OCI-LY1 (cell line): ENCODE results near the gene PAGR1.
A peak's percentile ranks its signal among the peaks of the same experiment; 100 is the strongest.

Experiments used
- H2AFZ ChIP-seq: fragments of 200-600 bp; sonication (generic), shearing (Covaris generic); 2 replicates; pipeline ENCODE4 v1.6.0; 2014; ENCODE audit warnings: antibody characterized with exemption, mild to moderate bottlenecking, low read length
- H3F3A ChIP-seq: fragments of 200-600 bp; sonication (generic), shearing (Covaris generic); 2 replicates; pipeline ENCODE4 v1.6.0; 2014; ENCODE audit warnings: mild to moderate bottlenecking, antibody characterized with exemption, low read length, moderate library complexity; ENCODE audit not compliant: insufficient read depth
- H3K27ac ChIP-seq: fragments of 200-600 bp; sonication (generic); 2 replicates; pipeline ENCODE4 v1.5.1; 2014; ENCODE audit warnings: low read length, mixed run types, mild to moderate bottlenecking, low read depth; ENCODE audit not compliant: poor library complexity, severe bottlenecking
- H3K27me3 ChIP-seq: fragments of 200-600 bp; sonication (generic); 2 replicates; pipeline ENCODE4 v1.6.0; 2014; ENCODE audit warnings: antibody characterized with exemption, mild to moderate bottlenecking, low read length, moderate library complexity; ENCODE audit not compliant: insufficient read depth
- H3K36me3 ChIP-seq: fragments of 200-600 bp; sonication (generic); 2 replicates; pipeline ENCODE4 v1.6.1; 2014; ENCODE audit warnings: mild to moderate bottlenecking, antibody characterized with exemption, low read length, moderate library complexity, mixed read lengths; ENCODE audit not compliant: insufficient read depth
- H3K4me1 ChIP-seq: fragments of 200-600 bp; sonication (generic); 2 replicates; pipeline ENCODE4 v1.5.1; 2014; ENCODE audit warnings: mild to moderate bottlenecking, low read length, moderate library complexity; ENCODE audit not compliant: insufficient read depth, severe bottlenecking
- H3K4me2 ChIP-seq: fragments of 200-600 bp; sonication (generic), shearing (Covaris generic); 2 replicates; pipeline ENCODE4 v1.6.1; 2014; ENCODE audit warnings: low read length
- H3K4me3 ChIP-seq: fragments of 200-600 bp; sonication (generic); 2 replicates; pipeline ENCODE4 v1.5.1; 2014; ENCODE audit warnings: low read length, low read depth, mild to moderate bottlenecking, mixed read lengths; ENCODE audit not compliant: poor library complexity, severe bottlenecking
- H3K79me2 ChIP-seq: fragments of 200-600 bp; shearing (Covaris generic); 2 replicates; pipeline ENCODE4 v1.6.1; 2016; ENCODE audit warnings: mixed run types, low read length, mixed read lengths; ENCODE audit not compliant: insufficient read depth
- H3K9ac ChIP-seq: fragments of 200-600 bp; sonication (generic), shearing (Covaris generic); 2 replicates; pipeline ENCODE4 v1.6.1; 2014; ENCODE audit warnings: mild to moderate bottlenecking, low read length, mixed read lengths
- H3K9me2 ChIP-seq: fragments of 200-600 bp; sonication (generic), shearing (Covaris generic); 2 replicates; pipeline ENCODE4 v1.6.1; 2014; ENCODE audit warnings: low read depth, mild to moderate bottlenecking, low read length, mixed read lengths
- H3K9me3 ChIP-seq: fragments of 200-600 bp; shearing (Covaris generic); 2 replicates; pipeline ENCODE4 v1.6.1; 2014; ENCODE audit warnings: low read length, mixed read lengths
- H4K20me1 ChIP-seq: fragments of 200-600 bp; sonication (generic), shearing (Covaris generic); 2 replicates; pipeline ENCODE4 v1.6.0; 2016; ENCODE audit warnings: mild to moderate bottlenecking, low read length; ENCODE audit not compliant: insufficient read depth
- EZH2 ChIP-seq: fragments of 200-600 bp; sonication (generic), shearing (Covaris generic); IDR thresholded peaks from 2 replicates; pipeline ENCODE4 v1.8.0; 2017; ENCODE audit warnings: borderline replicate concordance, mixed run types, mild to moderate bottlenecking, antibody characterized with exemption, low read length, moderate library complexity, mixed read lengths
- TF ChIP-seq, protein P1 (sequence below): fragments of 200-600 bp; sonication (generic), shearing (Covaris generic); IDR thresholded peaks from 2 replicates; pipeline ENCODE4 v1.5.1; 2017; ENCODE audit warnings: mild to moderate bottlenecking, antibody characterized with exemption, low read length, moderate library complexity, mixed read lengths

Gene PAGR1

DNA sequence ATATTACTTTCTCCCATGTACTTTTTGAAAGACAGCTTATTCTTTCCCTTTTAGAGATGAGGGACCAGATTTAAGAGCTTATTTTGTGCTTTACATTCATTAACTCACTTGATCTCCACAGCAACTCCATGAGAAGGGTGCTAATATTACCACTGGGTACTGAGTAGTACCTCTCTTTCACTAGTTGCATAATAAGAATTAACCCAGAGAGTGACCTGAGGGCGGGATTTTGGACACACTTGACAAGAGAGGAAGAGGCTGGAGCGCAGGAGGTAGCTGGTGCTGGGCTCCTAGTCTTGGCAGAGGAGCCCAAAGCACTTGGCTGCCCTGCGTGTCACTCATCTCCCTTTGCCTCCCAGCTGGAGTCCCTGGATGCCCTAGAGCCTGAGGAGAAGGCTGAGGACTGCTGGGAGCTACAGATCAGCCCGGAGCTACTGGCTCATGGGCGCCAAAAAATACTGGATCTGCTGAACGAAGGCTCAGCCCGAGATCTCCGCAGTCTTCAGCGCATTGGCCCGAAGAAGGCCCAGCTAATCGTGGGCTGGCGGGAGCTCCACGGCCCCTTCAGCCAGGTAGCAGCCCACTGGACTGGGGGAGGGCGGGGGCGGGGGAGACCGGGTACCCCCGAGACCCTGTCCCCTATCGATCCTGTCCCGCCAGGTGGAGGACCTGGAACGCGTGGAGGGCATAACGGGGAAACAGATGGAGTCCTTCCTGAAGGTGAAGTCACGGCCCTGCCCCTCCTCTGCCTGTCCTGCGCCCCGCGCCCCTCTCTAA, 11.3 kb upstream of the PAGR1 start:
- H3K9ac ChIP-seq, result peak overlapping the region; percentile 94
- H3K27ac ChIP-seq, result peak overlapping the region; percentile 94
- H3K4me2 ChIP-seq, result peak overlapping the region; percentile 82
- peaks cover 46% of the 10 kb centered on the region for H3K4me1 ChIP-seq
- H2AFZ ChIP-seq, result no peak overlapping the region
- no peaks in the 10 kb centered on the region for H3K9me3 ChIP-seq
- H3K4me3 ChIP-seq, result peak overlapping the region; percentile 73
- peaks cover 62% of the 10 kb centered on the region for H3K36me3 ChIP-seq
- H3K9me2 ChIP-seq, result no peaks in the 10 kb centered on the region
- TF ChIP-seq, protein P1, sequence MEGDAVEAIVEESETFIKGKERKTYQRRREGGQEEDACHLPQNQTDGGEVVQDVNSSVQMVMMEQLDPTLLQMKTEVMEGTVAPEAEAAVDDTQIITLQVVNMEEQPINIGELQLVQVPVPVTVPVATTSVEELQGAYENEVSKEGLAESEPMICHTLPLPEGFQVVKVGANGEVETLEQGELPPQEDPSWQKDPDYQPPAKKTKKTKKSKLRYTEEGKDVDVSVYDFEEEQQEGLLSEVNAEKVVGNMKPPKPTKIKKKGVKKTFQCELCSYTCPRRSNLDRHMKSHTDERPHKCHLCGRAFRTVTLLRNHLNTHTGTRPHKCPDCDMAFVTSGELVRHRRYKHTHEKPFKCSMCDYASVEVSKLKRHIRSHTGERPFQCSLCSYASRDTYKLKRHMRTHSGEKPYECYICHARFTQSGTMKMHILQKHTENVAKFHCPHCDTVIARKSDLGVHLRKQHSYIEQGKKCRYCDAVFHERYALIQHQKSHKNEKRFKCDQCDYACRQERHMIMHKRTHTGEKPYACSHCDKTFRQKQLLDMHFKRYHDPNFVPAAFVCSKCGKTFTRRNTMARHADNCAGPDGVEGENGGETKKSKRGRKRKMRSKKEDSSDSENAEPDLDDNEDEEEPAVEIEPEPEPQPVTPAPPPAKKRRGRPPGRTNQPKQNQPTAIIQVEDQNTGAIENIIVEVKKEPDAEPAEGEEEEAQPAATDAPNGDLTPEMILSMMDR, result no peak
- no peak for TF ChIP-seq EZH2
- no peaks in the 10 kb centered on the region for H3K79me2 ChIP-seq
- no peaks in the 10 kb centered on the region for H4K20me1 ChIP-seq
- no peaks in the 10 kb centered on the region for H3K27me3 ChIP-seq
- 0 out of 2 replicates have a peak, but pooled peaks cover 3% of the 10 kb centered on the region for H3F3A ChIP-seq

DNA sequence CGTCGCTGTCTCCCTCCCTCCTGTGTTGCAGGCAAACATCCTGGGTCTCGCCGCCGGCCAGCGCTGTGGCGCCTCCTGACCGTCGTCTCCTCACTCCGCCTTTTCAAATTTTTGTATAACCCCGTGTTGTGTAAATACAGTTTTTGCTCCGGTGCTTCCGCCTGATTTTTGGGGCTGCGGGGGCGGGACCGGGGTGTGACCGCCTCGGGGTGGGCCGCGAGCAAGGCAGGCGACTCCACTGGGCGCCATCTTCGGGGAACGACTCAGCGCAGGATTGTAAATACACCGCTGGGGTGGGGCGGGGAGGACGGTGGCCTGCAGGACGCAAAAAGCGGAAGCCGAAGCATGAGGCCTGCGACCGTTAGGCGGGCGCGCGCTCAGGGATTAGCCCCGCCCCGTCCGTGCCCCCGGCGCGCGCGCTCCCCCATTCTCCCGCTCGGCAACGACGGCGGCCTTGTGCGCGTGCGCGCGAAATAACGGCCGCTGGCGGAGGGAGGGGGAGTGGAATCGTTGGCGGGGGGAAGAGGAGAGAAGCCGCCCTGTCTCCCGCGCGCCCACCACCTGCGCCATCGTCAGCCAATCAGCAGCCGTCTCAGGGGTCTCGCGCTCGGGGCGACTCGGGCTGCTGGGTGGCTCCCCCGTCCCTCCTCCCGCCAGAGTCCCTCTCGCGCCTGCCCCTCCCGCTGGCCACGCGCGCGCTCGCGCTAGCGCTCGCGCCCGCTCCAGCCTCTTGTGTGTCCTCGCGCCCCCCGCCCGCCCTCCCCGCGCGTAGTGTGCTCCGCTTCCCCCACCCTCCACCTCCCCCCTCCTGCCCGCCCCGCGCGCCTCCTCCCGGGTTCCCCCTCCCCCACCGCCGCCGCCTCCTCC, 10.5 kb upstream of the PAGR1 start:
- Histone ChIP-seq H3K4me3 (peak overlapping the region; percentile 73), H3K9me3 (no peaks in the 10 kb centered on the region), H3K79me2 (no peaks in the 10 kb centered on the region), H3K4me1 (peaks cover 54% of the 10 kb centered on the region), H3K4me2 (peak overlapping the region; percentile 82), H3K27ac (peak overlapping the region; percentile 94), H3K27me3 (no peaks in the 10 kb centered on the region), H4K20me1 (no peaks in the 10 kb centered on the region), H2AFZ (no peak overlapping the region), H3K36me3 (peaks cover 64% of the 10 kb centered on the region), H3K9me2 (no peaks in the 10 kb centered on the region), H3F3A (0 out of 2 replicates have a peak, but pooled peaks cover 3% of the 10 kb centered on the region), H3K9ac (peak overlapping the region; percentile 94)
- TF ChIP-seq, protein P1, result peak; percentile 19; the same call in 1 of the 2 replicates
- no peak for TF ChIP-seq EZH2

DNA sequence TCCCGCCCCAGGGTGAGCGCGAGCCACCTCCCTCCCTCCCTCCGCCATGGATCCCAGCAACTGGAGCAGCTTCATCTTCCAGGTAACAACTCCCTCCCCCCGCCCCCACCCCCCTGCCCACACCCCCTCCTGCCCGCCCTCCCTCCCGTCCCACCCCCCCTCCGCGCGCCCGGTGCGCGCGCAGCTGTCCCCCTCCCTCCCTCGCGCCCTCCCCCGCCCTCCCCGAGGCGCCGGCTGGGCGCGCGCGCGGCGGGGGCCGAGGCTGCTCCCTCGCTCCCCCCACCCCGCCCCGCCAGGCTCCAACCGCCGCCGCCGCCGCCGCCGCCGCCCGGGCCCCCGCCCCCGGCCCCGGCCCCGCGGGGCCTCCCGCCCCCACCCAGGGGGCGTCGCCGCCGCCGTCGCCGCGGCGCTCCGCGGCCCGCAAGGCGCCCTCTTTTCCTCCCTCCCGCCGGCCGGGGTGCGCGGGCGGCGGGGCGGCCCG, 9.8 kb upstream of the PAGR1 start, which contains the start of gene MAZ:
Gene MAZ (plus strand): TSS at position 431 of the 481 bp plus-strand sequence. CDS start 173 bp downstream, outside the sequence.
- peak within 1 kb of the TSS; percentile 94 for H3K27ac ChIP-seq
- H3K9me2 ChIP-seq, result no peaks in the 10 kb centered on the region
- peaks cover 61% of the 10 kb centered on the region for H3K4me1 ChIP-seq
- peak within 1 kb of the TSS; percentile 94 for H3K9ac ChIP-seq
- no peak within 1 kb of the TSS for H2AFZ ChIP-seq
- H3K9me3 ChIP-seq, result no peaks in the 10 kb centered on the region
- peak within 1 kb of the TSS; percentile 73 for H3K4me3 ChIP-seq
- no peak for TF ChIP-seq EZH2
- TF ChIP-seq, protein P1, result no peak
- no peaks in the 10 kb centered on the region for H4K20me1 ChIP-seq
- H3F3A ChIP-seq, result 0 out of 2 replicates have a peak, but pooled peaks cover 3% of the 10 kb centered on the region
- peak within 1 kb of the TSS; percentile 82 for H3K4me2 ChIP-seq
- peaks cover 64% of the 10 kb centered on the region for H3K36me3 ChIP-seq
- no peaks in the 10 kb centered on the region for H3K79me2 ChIP-seq
- no peaks in the 10 kb centered on the region for H3K27me3 ChIP-seq
